ENCODE measurements around the gene DHRS13.
A peak's percentile ranks its signal among the peaks of the same experiment; 100 is the strongest.

The DHRS13 gene

GRCh38 chr17:28875848-28876550, 26.9 kb downstream of the DHRS13 start:
- no peak for DNase-seq
- H3K27me3 Mint-ChIP-seq = no peaks in the 10 kb centered on the region
- H3K4me3 Mint-ChIP-seq = no peak overlapping the region
- peaks cover 24 to 37% of the 10 kb centered on the region in 2 donors for H3K4me1 Mint-ChIP-seq
- peaks cover 0 to 1% of the 10 kb centered on the region in 2 donors for H3K9me3 Mint-ChIP-seq
- H3K27ac Mint-ChIP-seq = no peak overlapping the region
- H3K36me3 Mint-ChIP-seq = peaks cover 18 to 31% of the 10 kb centered on the region in 2 donors
- peak; percentile 25 to 40 for ATAC-seq (replicated peaks)

DNA sequence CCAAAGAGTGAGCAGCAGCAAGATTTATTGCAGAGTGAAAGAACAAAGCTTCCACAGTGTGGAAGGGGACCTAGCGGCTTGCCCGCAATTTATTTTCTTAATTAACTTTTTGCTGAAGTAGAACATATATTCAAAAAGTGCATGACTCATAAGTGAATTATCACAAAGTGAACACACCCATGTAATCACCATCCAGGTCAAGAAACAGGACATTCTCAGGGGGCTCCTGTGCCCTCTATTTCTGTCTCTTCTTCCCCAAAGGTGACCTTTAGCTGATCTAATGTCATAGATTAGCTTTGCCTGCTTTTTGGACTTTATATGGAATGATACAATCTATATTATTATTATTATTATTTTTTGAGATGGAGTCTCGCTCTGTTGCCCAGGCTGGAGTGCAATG, 28.1 kb downstream of the DHRS13 start:
- Mint-ChIP-seq H3K9me3 (peaks cover 0 to 1% of the 10 kb centered on the region in 2 donors), H3K4me1 (peaks cover 23 to 40% of the 10 kb centered on the region in 2 donors), H3K4me3 (no peak overlapping the region), H3K36me3 (peaks cover 9 to 24% of the 10 kb centered on the region in 2 donors), H3K27me3 (no peaks in the 10 kb centered on the region), H3K27ac (no peak overlapping the region)
- ATAC-seq (replicated peaks) (no peak), DNase-seq (no peak)

DNA sequence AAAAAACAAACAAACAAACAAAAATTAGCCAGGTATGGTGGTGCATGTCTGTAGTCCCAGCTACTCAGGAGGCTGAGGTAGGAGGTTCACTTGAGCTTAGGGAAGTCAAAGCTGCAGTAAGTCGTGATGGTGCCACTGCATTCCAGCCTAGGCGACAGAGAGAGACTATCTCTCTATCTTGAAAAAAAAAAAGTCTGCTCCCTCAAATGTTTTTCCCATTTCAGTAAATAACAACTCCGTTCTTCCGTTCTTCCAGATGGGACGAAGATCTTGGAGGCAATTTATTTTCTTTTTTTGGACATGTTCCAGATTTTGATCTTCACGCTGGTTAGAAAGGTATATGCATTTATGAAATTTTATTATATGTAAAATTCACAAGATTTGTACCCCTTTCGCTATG, 29.0 kb downstream of the DHRS13 start:
- Mint-ChIP-seq H3K4me1 (peaks cover 23 to 40% of the 10 kb centered on the region in 2 donors), H3K27me3 (no peaks in the 10 kb centered on the region), H3K36me3 (peaks cover 7 to 15% of the 10 kb centered on the region in 2 donors), H3K27ac (no peak overlapping the region), H3K4me3 (no peak overlapping the region), H3K9me3 (peaks cover 0 to 1% of the 10 kb centered on the region in 2 donors)
- ATAC-seq (replicated peaks) (no peak), DNase-seq (no peak)

DNA sequence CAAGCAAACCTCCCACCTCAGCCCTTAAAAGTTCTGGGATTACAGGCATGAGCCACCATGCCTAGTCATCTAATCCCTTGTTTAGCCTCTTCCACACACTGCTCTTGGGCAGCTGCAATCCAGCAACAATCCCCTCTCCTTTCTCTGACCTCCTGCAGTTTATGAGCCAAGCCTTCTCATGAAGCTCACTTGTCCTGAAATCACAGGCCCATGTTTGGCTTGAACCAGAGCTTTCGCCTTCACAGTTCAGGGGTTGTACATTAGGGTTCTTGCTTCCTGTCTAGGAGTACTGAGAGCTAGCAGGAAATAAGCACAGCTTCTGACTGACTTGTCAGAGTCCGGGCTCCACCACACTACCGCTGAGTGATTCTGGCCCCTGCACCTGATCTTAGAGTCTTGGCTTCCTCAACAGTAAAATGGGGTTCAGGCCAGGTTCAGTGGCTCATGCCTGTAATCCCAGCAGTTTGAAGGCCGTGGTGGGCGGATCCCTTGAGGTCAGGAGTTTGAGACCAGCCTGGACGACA, 31.8 kb downstream of the DHRS13 start:
- ATAC-seq (replicated peaks) = peak; percentile 99
- peak; percentile 46 for DNase-seq
- Mint-ChIP-seq H3K27me3 (no peaks in the 10 kb centered on the region), H3K9me3 (no peaks in the 10 kb centered on the region), H3K27ac (peak overlapping the region; percentile 97), H3K4me1 (peaks cover 21 to 41% of the 10 kb centered on the region in 2 donors), H3K36me3 (peaks cover 0 to 3% of the 10 kb centered on the region in 2 donors), H3K4me3 (peak overlapping the region in 1 of 2 donors; percentile 56)

GRCh38 chr17:28867276-28867675, 35.6 kb downstream of the DHRS13 start:
- Mint-ChIP-seq H3K27ac (no peak overlapping the region), H3K36me3 (peaks cover 2 to 12% of the 10 kb centered on the region in 2 donors), H3K9me3 (no peaks in the 10 kb centered on the region), H3K4me1 (peaks cover 20 to 39% of the 10 kb centered on the region in 2 donors), H3K27me3 (no peaks in the 10 kb centered on the region), H3K4me3 (no peak overlapping the region)
- DNase-seq (no peak), ATAC-seq (replicated peaks) (no peak)

GRCh38 chr17:28865946-28866752, 36.7 kb downstream of the DHRS13 start:
- H3K4me1 Mint-ChIP-seq = peaks cover 16 to 27% of the 10 kb centered on the region in 2 donors
- no peaks in the 10 kb centered on the region for H3K9me3 Mint-ChIP-seq
- no peaks in the 10 kb centered on the region for H3K27me3 Mint-ChIP-seq
- peak overlapping the region in 1 of 2 donors; percentile 40 for H3K4me3 Mint-ChIP-seq
- ATAC-seq (replicated peaks) (peak; percentile 99), DNase-seq (no peak)
- peak overlapping the region; percentile 85 for H3K27ac Mint-ChIP-seq
- peaks cover 5 to 22% of the 10 kb centered on the region in 2 donors for H3K36me3 Mint-ChIP-seq

- peak; percentile 19 to 31 for ATAC-seq (replicated peaks)
- no peak overlapping the region for H3K4me3 Mint-ChIP-seq
- peak overlapping the region; percentile 85 for H3K27ac Mint-ChIP-seq
- no peak for DNase-seq
- H3K4me1 Mint-ChIP-seq = peaks cover 14 to 23% of the 10 kb centered on the region in 2 donors
- H3K27me3 Mint-ChIP-seq = no peaks in the 10 kb centered on the region
- peaks cover 8 to 26% of the 10 kb centered on the region in 2 donors for H3K36me3 Mint-ChIP-seq
- H3K9me3 Mint-ChIP-seq = no peaks in the 10 kb centered on the region
These were observed 37.7 kb downstream of the DHRS13 start for GRCh38 chr17:28864991-28865849.

GRCh38 chr17:28863953-28864352, 38.9 kb downstream of the DHRS13 start:
- Mint-ChIP-seq H3K9me3 (no peaks in the 10 kb centered on the region), H3K4me3 (no peak overlapping the region), H3K36me3 (peaks cover 13 to 32% of the 10 kb centered on the region in 2 donors), H3K27ac (no peak overlapping the region), H3K4me1 (peaks cover 15 to 29% of the 10 kb centered on the region in 2 donors), H3K27me3 (no peaks in the 10 kb centered on the region)
- DNase-seq (no peak), ATAC-seq (replicated peaks) (no peak)

DNA sequence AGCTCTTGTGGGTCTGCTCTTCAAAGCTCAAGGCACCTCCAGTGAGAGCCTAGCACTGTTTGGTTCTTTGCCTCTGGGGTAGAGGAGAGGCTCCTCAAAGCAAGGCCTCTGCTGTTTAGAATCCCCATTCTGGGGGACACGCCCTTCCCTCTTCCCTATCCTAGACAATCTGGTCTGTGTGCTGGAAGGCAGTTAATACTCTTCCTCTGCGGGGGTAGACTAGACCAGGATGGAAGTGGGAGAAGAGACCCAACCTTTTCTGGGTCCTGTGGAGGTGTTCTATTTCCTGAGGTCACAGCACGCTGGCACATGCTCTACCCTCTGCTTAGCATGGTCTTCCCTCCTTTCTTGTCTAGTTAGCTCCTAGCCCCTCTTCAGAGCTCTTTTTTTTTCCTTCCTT, 40.3 kb downstream of the DHRS13 start:
- Mint-ChIP-seq H3K27ac (no peak overlapping the region), H3K36me3 (peaks cover 26 to 45% of the 10 kb centered on the region in 2 donors), H3K4me3 (no peak overlapping the region), H3K9me3 (no peaks in the 10 kb centered on the region), H3K27me3 (no peaks in the 10 kb centered on the region), H3K4me1 (peaks cover 27 to 38% of the 10 kb centered on the region in 2 donors)
- ATAC-seq (replicated peaks) = no peak
- DNase-seq = no peak

DNA sequence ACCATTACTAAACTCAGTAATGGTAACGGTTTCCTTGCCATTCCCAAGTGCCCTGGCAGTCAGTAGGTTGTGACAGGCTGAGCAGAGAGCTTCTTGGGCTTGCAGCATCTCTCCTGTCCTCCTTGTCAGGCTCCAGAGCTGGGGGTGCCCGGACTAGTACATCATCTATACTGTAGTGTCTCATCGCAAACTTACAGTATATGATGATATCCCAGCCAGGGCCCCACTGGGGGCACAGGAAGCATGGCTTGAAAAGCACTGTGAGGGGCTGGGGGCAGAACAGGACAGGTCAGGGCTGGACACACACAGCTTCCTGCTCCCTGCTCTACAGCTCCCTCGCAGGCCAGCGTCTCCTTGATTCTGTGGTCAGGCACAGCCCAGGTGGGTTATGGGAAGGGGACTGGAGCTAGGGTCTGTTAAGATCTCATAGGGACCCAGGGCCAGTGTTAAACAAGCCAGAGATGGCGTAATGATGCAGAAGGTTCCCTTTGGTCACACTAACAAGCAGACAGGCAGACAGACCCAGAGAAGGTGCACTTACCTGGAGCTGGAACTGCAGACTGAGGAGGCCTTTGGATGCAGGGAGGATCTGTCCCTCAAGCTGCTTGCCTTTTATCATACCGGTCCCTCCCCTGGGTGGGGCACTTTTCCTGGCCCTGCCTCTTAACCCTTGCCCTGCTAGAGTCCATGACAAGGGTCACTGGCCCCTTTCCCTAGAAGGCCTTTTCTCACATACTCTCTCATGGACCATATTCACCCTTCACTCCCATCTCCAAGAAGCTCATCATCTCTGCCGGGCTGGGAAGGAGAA, 41.3 kb downstream of the DHRS13 start:
- Mint-ChIP-seq H3K27ac (peak overlapping the region; percentile 56), H3K27me3 (no peaks in the 10 kb centered on the region), H3K4me1 (peaks cover 30 to 42% of the 10 kb centered on the region in 2 donors), H3K36me3 (peaks cover 34 to 54% of the 10 kb centered on the region in 2 donors), H3K4me3 (no peak overlapping the region), H3K9me3 (no peaks in the 10 kb centered on the region)
- DNase-seq = no peak
- ATAC-seq (replicated peaks) = no peak

GRCh38 chr17:28860363-28860808, 42.5 kb downstream of the DHRS13 start:
- ATAC-seq (replicated peaks) (no peak), DNase-seq (no peak)
- Mint-ChIP-seq H3K4me3 (no peak overlapping the region), H3K27ac (no peak overlapping the region), H3K36me3 (peaks cover 39 to 57% of the 10 kb centered on the region in 2 donors), H3K27me3 (no peaks in the 10 kb centered on the region), H3K9me3 (no peaks in the 10 kb centered on the region), H3K4me1 (peaks cover 24 to 37% of the 10 kb centered on the region in 2 donors)

DNA sequence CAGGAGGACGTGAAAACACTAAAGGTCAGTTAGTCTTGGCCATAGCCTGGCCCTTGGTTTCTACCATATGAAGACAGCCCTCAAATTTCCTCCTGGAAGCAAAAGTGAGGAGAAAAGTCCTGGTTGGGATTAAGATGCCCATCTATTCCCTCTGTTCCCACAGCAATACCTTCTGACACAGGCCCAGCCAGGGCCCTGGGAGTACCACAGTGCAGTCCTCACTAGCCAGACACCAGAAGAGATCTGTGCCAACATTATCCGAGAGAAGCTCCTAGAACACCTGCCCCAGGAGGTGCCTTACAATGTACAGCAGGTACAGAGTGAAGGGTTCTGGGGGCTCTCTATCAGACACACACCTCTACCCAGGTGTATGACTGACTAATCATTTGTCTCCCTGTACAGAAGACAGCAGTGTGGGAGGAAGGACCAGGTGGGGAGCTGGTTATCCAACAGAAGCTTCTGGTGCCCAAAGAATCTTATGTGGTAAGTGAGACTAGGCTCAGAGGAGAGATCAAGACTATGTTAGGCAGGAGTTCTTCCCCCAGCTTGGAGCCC, 44.0 kb downstream of the DHRS13 start:
- ATAC-seq (replicated peaks) (no peak), DNase-seq (no peak)
- Mint-ChIP-seq H3K9me3 (no peaks in the 10 kb centered on the region), H3K36me3 (peaks cover 39 to 57% of the 10 kb centered on the region in 2 donors), H3K27me3 (no peaks in the 10 kb centered on the region), H3K4me1 (peaks cover 22 to 31% of the 10 kb centered on the region in 2 donors), H3K4me3 (no peak overlapping the region), H3K27ac (peak overlapping the region; percentile 89)
